Peyer's patch (tissue), 4 donors: ENCODE measurements around the gene ADAMTS14.
"Not testable (repeated sequence)": the region's sequence is repeated elsewhere in the genome, so short reads cannot be mapped to it uniquely, and the experiment has no call there.

Experiments used
- CTCF ChIP-seq, 6 experiments: fragments of 450-650 bp in 4 of 6; fragments of 200-600 bp in 2 of 6; sonication (generic) in 1 of 6; IDR thresholded peaks; one replicate each; pipeline ENCODE4 v1.5.1; 2017 to 2019; ENCODE audit warnings: antibody characterized with exemption in 6 of 6, mild to moderate bottlenecking in 3 of 6, moderate library complexity in 1 of 6
- POLR2A ChIP-seq, 2 donors: fragments of 450-650 bp; IDR thresholded peaks; one replicate each; pipeline ENCODE4 v1.5.1; 2017; ENCODE audit warnings: antibody characterized with exemption in 2 of 2, mild to moderate bottlenecking in 2 of 2, moderate library complexity in 2 of 2

- TF ChIP-seq CTCF, POLR2A (IDR thresholded peaks at IDR 0.05): not testable (repeated sequence)
Measured at GRCh38 chr10:70643272-70643671, 29.0 kb upstream of the ADAMTS14 start.
